Cardiac fibroblast (primary cell): ENCODE results near the gene CABLES1.
A peak's percentile ranks its signal among the peaks of the same experiment; 100 is the strongest.
"Not testable (repeated sequence)": the region's sequence is repeated elsewhere in the genome, so short reads cannot be mapped to it uniquely, and the experiment has no call there.

Source experiments
- DNase-seq, 2 donors: peaks; one replicate each; pipeline versions ENCODE4 v3.0.0 to v3.0.0-alpha.2; 2010; ENCODE audit warnings: low read depth in 2 of 2
- H3K4me3 ChIP-seq, 2 donors: replicated peaks in 1 of 2; 1 replicate in 1 of 2; 2 replicates in 1 of 2; pipeline ENCODE4 v1.5.1; 2011; ENCODE audit warnings: low read depth in 2 of 2, low read length in 2 of 2, mild to moderate bottlenecking in 2 of 2, moderate library complexity in 1 of 2
- TF ChIP-seq, protein P1 (sequence below): IDR thresholded peaks from one replicate; pipeline ENCODE4 v1.5.1; 2011; ENCODE audit warnings: low read depth, mild to moderate bottlenecking, low read length, inconsistent platforms

Gene CABLES1

DNA sequence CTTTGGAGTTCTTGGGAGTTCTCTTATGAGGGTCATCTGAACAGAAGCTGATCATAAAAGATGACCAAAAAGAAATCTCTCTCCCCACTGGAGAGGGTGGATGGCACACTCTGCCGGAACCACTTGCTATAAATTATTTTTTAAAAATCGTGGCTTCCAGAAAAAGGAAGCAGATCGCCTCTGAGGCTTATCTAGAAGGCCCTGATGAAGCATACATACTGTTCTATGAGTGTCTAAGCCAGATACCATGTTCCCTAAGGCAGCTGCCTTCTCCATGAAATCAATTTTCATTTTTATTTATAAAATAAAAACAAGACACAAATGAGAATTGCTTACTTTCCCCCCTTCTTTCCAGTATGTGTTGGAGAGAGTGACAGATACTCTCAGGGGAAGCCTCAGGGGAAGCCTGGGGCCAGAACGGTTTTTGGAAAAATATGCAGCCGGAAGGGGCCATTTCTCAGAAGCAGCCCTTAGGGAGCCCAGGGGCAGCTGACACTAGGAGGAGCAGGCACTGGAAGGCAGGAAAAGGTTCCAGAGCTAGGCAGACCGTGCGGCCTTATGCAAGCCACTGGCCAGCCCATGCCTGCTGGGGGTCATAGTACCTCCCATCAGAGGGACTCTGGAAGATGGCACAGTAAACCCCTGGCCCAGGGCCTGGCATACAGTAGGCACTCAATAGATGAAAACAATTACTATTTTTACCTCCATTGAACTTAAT is 130.6 kb downstream of the CABLES1 start:
- H3K4me3 ChIP-seq, result no peak overlapping the region
- DNase-seq, result no peak
- TF ChIP-seq, protein P1, sequence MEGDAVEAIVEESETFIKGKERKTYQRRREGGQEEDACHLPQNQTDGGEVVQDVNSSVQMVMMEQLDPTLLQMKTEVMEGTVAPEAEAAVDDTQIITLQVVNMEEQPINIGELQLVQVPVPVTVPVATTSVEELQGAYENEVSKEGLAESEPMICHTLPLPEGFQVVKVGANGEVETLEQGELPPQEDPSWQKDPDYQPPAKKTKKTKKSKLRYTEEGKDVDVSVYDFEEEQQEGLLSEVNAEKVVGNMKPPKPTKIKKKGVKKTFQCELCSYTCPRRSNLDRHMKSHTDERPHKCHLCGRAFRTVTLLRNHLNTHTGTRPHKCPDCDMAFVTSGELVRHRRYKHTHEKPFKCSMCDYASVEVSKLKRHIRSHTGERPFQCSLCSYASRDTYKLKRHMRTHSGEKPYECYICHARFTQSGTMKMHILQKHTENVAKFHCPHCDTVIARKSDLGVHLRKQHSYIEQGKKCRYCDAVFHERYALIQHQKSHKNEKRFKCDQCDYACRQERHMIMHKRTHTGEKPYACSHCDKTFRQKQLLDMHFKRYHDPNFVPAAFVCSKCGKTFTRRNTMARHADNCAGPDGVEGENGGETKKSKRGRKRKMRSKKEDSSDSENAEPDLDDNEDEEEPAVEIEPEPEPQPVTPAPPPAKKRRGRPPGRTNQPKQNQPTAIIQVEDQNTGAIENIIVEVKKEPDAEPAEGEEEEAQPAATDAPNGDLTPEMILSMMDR, result no peak

DNA sequence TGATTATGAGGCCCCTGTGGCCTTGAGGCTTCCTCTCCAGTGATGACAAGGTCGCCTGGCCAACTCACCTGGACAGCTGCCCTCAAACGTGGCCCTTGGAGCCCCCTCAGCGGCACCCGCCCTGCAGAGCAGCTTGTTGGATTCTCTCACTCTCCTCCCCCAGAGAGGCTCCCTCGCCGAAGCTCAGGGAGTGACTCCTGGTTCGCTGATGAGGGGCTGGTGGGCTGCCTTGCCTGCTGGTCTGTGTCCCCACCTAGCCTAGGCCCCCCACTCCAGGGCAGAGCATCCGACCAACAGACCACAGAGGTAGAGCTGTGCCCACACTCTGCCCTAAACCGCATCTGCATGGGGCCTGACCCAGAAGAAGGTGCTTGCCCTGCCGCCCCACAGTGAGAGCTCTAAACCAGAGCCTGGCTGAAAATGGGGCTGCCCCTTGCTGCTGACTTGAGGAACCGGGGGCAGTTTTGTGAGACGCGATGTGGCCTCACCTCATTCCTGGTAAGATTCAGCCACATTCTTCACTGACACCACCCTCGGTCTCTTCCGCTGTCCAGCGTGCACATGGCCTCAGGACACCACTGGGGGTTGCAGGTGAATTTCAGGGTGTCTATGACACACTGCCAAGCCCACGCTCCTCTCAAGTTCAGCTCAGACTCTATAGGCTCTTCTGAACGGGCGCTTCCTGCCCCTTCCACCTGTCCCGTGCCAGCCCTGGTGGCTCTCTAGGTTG is 131.6 kb downstream of the CABLES1 start:
- no peak for DNase-seq
- TF ChIP-seq, protein P1, result no peak
- H3K4me3 ChIP-seq, result no peak overlapping the region

DNA sequence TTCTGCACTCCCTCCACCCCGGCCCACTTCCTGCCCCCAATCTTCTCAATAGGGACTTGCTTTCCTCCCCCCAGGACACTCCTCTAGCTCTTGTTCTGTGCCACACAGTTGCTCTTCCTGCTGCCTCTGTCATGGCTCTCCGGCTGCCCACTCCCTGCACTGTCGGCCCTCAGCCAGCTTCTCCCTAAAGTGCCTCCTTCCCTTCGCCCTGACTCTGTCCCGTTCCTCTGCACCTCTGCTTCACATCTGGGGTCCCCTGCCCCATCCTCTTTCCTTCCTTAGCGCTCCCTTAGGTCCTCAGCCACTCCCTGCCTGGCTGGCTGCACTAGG is 132.1 kb downstream of the CABLES1 start:
- no peak overlapping the region for H3K4me3 ChIP-seq
- DNase-seq, result no peak
- TF ChIP-seq, protein P1, result no peak

DNA sequence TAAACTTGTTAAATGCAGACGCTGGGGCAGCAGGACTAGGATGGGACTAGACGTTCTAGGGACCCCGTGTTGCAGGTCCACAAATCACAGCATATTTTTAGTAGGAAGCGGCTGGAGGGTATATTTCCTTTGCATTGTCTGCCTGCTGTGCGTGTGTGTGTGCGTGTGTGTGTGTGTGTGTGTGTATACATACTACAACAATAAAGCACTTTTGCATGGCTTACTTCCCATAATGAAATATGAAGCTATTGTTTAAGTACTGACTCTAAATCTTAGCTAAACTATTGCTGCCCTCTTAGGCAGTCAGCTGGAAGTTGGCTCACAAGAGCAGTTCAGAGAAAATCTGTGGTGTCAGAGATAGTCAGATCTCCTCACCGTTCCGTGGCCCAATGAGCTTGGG is 133.4 kb downstream of the CABLES1 start:
- TF ChIP-seq, protein P1, result no peak
- H3K4me3 ChIP-seq, result no peak overlapping the region
- no peak for DNase-seq

DNA sequence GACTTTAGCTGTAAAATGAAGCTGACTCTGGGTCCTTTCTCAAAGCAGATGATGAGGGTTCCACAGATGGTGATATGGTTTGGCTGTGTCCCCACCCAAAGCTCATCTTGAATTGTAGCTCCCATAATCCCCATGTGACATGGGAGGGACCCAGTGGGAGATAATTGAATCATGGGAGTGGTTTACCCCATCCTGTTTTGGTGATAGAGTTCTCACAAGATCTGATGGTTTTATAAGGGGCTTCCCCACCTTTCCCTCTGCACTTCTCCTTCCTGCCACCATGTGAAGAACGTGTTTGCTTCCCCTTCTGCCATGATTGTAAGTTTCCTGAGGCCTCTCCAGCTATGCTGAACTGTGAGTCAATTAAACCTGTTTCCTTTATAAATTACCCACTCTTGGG is 133.8 kb downstream of the CABLES1 start:
- DNase-seq, H3K4me3 ChIP-seq: not testable (repeated sequence)

DNA sequence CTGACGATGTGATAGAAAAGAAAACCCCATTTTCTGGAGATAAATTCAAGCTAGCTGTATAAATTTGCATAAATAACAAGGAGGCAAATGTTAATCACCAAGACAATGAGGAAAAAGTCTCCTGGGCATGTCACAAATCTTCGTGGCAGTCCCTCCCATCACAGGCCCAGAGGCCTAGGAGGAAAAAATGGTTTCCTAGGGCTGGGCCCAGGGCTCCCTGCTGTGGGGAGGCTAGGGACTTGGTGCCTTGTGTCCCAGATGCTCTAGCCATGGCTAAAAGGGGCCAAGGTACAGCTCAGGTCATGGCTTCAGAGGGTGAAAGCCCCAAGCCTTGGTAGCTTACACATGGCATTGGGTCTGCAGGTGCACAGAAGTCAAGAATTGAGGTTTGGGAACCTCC is 134.6 kb downstream of the CABLES1 start:
- TF ChIP-seq, protein P1, result no peak

DNA sequence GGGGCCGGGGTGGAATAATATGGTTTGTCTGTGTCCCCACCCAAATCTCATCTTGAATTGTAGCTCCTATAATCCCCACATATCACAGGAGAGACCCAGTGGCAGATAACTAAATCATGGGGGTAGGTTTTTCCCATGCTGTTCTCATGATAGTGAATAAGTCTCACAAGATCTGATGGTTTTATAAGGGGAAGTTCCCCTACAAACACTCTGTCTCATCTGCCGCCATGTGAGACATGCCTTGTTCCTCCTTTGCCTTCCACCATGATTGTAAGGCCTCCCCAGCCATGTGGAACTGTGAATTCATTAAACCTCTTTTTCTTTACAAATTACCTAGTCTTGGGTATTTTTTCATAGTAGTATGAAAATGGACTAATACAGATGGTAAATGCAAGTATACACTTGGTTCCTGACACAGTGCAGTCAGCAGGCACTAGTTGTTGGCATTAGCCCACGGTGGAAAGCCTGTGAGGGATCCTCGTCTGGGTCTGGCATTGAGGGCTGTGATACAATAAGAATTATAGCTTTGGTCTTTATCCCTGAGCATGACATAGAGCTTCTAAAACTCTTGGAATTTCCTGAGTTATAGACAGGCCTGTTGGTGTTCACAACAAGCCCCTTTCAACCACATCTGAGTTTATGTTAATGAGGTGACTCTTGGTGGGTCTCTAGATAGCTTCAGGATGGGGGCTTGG is 135.8 kb downstream of the CABLES1 start:
- H3K4me3 ChIP-seq, result no peak overlapping the region
- TF ChIP-seq, protein P1, result no peak
- DNase-seq, result peak; percentile 22 to 27

More for the DNA sequence above, 134.6 kb downstream of the CABLES1 start:
- no peak overlapping the region for H3K4me3 ChIP-seq
- no peak for DNase-seq
